Activated CD4-positive, CD25-positive, alpha-beta regulatory T cell treated with anti-CD3 and anti-CD28 coated beads, Interleukin-2, amount 50 U/mL, for 24 hours (primary cell): ENCODE data around the gene STARD13.

Experiments used
- ATAC-seq, 2 donors: fragments of 150-1000 bp; cut with Tn5 transposase; one replicate each; pipeline ENCODE4 v1.10.0; 2021; ENCODE audit warnings: mild to moderate bottlenecking in 1 of 2, moderate library complexity in 1 of 2

Gene STARD13

GRCh38 chr13:33137721-33138120, 147.8 kb downstream of the STARD13 start:
- ATAC-seq, result no peak

GRCh38 chr13:33135097-33135496, 150.5 kb downstream of the STARD13 start:
- no peak for ATAC-seq

- no peak for ATAC-seq
Measured at GRCh38 chr13:33134213-33134612, 151.3 kb downstream of the STARD13 start.

DNA sequence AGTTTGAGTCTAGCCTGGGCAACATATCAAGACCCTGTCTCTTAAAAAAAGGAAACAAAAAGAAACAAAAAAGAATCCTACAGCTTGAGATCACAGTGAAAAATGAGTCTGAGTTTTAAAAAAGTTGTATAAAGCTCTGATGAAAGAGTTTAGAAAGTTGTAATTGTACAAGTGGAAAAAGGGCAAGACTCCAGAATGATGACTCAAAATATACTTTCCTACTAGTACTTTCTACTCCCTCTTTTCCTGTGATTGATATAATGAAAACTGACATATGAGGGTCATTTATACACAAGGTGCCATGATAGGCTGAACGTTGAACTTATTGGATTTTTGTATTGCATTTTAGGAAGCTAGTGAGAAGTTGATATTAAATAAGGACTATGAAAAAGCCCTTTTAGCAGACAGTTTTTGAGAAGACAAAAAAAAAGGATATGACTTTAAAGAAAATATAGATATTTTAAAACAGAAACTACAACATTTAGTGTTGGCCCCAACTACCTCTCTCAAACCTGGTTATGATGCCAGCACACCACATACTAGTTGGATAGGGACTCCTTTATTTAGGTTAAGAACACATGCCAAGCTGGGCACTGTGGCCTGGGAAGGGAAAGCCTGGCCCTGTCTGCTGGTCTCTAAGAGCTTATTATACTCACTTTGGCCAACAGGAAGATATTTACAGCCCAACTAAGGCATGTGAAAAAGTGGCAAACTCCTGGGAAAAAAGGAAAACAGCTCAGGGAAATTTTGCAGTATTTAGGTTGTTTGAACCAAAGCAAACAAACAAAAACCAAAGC, 152.7 kb downstream of the STARD13 start:
- no peak for ATAC-seq

GRCh38 chr13:33129886-33130285, 155.7 kb downstream of the STARD13 start:
- ATAC-seq, result no peak

GRCh38 chr13:33129094-33129832, 156.3 kb downstream of the STARD13 start:
- ATAC-seq, result no peak

GRCh38 chr13:33128134-33128533, 157.4 kb downstream of the STARD13 start:
- ATAC-seq, result peak in 1 of 2 donors; percentile 15

DNA sequence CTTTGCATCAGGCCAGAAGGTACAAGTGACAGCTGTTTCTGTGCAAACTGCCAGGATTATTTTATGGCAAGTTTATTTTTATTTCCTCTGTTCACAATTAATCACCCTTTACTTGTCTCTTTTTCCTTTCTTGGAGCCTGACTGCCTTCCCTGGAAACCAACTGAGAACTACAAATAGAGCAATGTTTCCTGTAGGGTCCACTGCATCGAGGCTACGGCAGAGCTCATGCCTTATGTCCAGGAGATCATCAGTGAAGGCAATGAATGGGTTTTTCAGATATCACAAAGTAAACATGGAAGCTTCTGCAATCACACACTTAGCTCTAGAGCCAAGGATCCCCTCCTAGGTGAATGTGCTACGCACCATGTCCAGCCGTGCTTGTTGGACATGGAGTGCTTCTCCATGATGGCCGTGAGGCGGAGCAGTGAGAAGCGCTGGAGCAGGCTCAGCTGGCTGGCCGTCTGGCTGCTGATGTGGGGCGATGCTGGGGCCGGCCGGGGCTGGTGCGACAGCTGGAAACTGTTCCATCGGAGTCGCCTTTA, 158.5 kb downstream of the STARD13 start:
- ATAC-seq, result no peak

- ATAC-seq, result no peak
Measured at GRCh38 chr13:33125821-33126570, 159.6 kb downstream of the STARD13 start.

DNA sequence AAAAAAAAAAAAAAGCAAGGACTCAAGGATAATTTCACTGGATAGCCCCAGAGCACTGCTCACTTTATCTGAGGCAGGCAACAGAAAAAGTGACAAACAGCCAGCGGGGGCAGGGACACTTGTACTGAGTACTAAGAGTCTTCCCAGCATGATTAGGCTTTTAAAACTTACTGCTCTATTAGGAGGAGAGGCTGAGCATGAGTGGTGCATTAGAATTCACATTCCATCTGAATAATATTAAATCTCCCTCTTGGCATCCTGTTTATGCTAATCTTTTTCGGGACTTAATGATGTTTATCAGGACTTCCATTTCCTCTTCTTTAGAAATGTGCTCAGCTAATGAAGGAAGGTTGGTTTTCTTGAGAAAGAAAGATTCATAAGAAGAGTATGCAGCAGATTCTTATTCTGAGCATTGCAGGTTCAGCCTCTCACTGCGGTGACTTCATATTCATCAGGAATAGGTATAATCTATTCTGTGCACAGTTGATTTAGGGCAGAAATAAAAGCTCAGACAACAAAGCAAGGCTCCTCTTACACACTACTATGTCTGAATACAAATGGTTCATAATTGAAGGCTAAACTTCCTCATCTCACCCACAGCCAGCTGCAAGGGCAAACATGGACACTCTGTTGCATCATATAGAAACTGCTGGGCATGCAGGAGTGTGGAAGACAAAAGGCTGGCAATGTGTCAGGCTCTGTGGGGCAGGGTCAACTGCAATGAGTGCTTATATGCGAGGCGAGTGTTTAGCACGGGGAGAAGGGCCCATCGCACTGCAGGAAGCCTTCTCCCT, 162.3 kb downstream of the STARD13 start:
- no peak for ATAC-seq

GRCh38 chr13:33119856-33120543, 165.6 kb downstream of the STARD13 start:
- ATAC-seq, result no peak

- ATAC-seq, result no peak
Measured at GRCh38 chr13:33119022-33119781, 166.4 kb downstream of the STARD13 start.

DNA sequence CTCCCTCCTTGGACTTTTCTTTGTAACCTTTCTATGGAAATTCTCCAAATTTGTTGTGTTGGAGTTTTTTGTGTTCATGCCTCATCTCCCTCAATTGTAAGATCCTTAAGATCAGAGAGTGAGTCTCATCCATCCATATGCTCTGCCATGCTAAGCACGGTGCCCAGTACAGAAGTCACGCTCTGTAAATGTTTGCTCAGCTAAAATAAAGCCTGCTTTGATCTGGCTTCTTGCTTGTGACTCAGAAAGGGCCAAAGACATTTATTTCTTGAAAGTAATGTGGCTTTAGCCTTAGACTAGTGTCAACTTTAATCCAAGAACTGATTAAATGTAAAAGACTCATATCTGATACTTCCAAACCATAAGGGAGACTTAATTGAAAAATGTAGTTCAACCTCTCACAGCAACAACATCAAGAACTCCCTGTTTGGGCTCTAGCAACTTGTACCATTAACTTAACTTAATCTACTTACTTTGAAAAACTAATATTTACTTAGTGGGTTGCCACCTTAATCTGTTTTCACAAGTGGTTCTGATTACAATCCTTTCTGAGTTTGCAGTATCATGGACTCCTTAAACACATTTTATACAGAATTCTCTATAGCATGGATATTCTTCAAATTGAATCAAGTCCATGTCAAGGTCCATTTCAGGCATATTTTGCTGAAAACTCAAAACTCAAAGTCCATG, 169.1 kb downstream of the STARD13 start:
- no peak for ATAC-seq

DNA sequence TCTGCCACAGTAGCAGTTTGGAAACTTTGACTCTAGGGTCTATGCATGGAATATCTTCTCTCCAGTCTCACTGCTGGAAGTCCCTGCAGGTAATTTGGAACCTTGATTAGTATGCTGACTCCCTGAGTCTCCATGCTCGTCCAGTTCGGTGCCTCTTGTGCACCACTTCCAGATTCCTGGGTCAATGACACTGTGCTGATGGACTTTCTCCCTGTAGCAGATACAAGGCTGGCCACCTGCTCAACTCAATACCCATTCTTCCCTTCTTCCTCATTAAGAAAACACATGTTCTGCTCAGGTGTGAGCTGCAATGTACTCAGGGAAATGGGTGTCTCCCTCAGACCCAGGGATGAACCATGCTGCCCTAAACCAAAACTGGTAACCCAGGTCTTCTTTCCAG, 170.3 kb downstream of the STARD13 start:
- ATAC-seq, result no peak

DNA sequence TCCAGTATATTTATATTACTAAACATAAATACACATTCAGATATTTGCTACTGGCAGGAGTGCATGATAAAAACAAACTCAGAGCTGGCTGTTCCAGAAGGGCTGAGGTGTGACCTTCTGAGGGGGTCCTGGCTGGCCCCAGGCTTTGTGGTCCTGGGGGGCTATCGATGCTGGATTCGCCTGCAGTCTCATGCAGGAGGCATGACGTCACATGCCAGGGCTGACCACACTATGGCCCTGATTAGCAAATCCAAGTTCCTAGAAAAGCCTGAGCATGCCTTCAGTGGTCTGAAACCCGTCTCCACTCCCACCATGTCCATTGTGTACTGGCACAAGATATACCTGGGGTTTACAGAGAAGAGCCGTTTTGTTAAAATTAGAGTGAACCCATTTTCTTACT, 171.4 kb downstream of the STARD13 start:
- ATAC-seq, result no peak

GRCh38 chr13:33112766-33113165, 172.8 kb downstream of the STARD13 start:
- no peak for ATAC-seq

DNA sequence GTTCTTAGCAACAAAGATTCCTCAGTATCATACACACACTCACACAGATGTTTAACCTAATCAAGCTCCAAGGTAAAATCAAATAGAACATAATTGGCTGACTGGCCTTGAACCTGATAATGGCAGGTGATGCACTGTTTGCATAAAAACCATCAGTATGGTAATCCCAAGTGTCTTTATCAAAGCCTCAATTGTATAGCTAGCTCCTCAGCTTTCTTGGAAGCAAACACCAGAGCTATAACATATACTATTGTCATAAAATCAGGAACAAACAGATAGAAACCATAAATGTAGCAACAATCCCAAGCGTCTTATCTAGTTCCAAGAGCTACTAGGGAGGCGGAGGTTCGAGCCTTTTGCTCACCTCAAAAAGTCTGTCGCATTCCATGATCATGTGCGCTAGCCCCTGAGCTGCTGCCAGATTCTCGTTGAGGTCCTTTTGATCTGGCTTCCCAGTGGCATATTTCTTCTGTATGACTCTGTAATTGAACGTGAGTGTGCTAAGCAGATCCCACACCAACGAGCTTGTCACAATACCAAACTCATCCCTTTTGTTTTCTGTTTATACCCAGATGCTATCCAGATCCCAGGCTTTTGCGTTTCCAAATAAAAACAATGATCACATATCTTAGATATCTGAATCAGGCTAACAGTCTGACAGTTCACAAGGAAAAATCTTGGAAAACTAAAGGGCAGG, 174.0 kb downstream of the STARD13 start:
- ATAC-seq, result no peak

DNA sequence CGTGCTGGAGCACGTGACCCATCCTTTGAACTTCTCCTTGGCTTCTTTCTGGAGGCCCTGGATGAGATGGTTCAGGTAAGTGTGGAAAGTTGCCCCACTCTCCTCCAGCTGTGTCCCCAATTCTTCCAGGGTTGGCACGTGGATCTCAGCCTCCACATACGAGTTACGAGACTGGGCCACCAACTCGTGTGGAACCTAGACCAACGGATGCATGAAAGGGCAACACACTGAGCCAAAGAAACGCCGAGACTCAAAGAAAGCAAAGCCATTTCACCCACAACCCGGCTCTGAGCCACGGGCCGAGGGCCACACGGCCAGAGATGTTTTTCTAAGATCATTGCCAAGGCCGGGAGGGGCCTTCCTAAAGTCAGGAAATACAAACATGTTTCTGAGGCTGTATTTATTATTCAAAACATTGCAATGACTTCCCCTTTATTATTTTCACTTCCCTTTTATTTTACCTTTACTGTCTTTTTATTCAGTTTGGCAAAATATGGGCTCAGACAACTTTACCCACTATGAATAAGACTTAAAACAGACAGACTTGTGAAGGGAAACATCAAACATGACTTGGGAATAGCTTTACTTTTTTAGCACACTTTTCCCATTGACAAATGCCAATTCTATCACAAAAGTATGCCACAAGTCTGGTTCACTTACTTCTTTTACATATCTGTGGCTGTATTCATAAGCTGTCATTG, 174.7 kb downstream of the STARD13 start:
- ATAC-seq, result no peak

GRCh38 chr13:33110386-33110712, 175.2 kb downstream of the STARD13 start:
- ATAC-seq, result no peak
